ENCODE data around the gene PARP8. TPM values are rescaled to one million over a fixed set of nuclear protein-coding genes. Genes with fewer than 3 reads are reported as not detected.
"Not testable (repeated sequence)": the region's sequence is repeated elsewhere in the genome, so short reads cannot be mapped to it uniquely, and the experiment has no call there.

The PARP8 gene
- total and polyA plus RNA-seq, 2 of the 4 experiments (the other 2 are of a cell fraction): 6.9 to 8.2 TPM

DNA sequence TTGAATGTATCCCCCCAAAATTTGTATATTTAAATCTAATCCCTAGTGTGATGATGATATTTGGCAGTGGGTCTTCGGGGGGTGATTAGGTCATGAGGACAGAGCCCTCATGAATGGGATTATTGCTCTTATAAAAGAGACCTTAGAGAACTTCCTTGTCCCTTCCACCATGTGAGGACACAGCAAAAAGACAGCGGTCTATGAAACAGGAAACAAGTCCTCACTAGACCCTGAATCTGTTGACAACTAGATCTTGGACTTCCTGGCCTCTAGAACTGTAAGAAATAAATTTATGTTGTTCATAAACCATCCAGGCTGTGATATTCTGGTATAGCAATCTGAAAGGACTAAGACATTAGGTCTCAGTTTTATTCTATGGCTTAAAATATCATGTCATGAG is 28.9 kb upstream of the PARP8 start:
- BruUV-seq (replicated peaks); dilution Hi-C loops (cut with HindIII; ENCODE audit: low sequenced_read_pairs, unreplicated experiment): not testable (repeated sequence)
- no CpG with 5 or more reads among the region's 2 CpGs for WGBS, 2 experiments (ENCODE audit: extremely low coverage in 2 of 2, insufficient read length in 1 of 2)

More for the DNA sequence above, 28.9 kb upstream of the PARP8 start:
- intact Hi-C loops (cut with micrococcal nuclease); CTCF ChIA-PET; H3K14ac ChIP-seq (replicated peaks; ENCODE audit: low read depth, low read length); H4K5ac ChIP-seq (ENCODE audit: low read depth, low read length); in situ Hi-C loops (cut with MboI; ENCODE audit: low sequenced_read_pairs); H3K27ac ChIP-seq (ENCODE audit: insufficient read depth, low read length); H3K23ac ChIP-seq (ENCODE audit: low read depth, low read length); H3K9me1 ChIP-seq (ENCODE audit: insufficient read depth, low read length); H3K9me3 ChIP-seq (ENCODE audit: control insufficient read depth, insufficient read depth, low read length); H3K4ac ChIP-seq (ENCODE audit: low read depth, low read length); H3K18ac ChIP-seq (ENCODE audit: low read depth, low read length); H3K4me1 ChIP-seq (ENCODE audit: control insufficient read depth, insufficient read depth, low read length); DNase-seq; POLR2A ChIA-PET (ENCODE audit: unreplicated experiment); H2BK5ac ChIP-seq (ENCODE audit: low read depth, low read length, poor library complexity, severe bottlenecking); H2AFZ ChIP-seq (replicated peaks; ENCODE audit: low read length, poor library complexity); H3K56ac ChIP-seq (ENCODE audit: extremely low read depth, insufficient read depth, low read length); H2AK5ac ChIP-seq (ENCODE audit: low read depth, low read length); H4K8ac ChIP-seq (ENCODE audit: low read depth in 2 of 2, low read length in 2 of 2); H2BK15ac ChIP-seq (ENCODE audit: low read depth, low read length); H2AK9ac ChIP-seq (replicated peaks; ENCODE audit: low read depth, low read length, poor library complexity); H3K36me3 ChIP-seq (ENCODE audit: control insufficient read depth, insufficient read depth, low read length); H2BK20ac ChIP-seq (ENCODE audit: low read depth, low read length); H3K27me3 ChIP-seq (ENCODE audit: control insufficient read depth, insufficient read depth, low read length); H4K91ac ChIP-seq (ENCODE audit: insufficient read depth, low read depth, low read length); H3K4me3 ChIP-seq (ENCODE audit: insufficient read depth, low read depth, low read length); H2BK120ac ChIP-seq (ENCODE audit: low read depth, low read length); H3K79me1 ChIP-seq (ENCODE audit: low read depth in 1 of 2, low read length in 2 of 2); H4K20me1 ChIP-seq (ENCODE audit: insufficient read depth, low read length); H3K9ac ChIP-seq (ENCODE audit: low read depth, low read length); ATAC-seq (ENCODE audit: low read depth); H3K4me2 ChIP-seq (ENCODE audit: low read depth, low read length): not testable (repeated sequence)

All from IMR-90 (cell line).